Right lobe of liver (tissue), 4 donors: ENCODE data around the gene TMPRSS9.

Experiments
- CTCF ChIP-seq, 4 donors: fragments of 200-600 bp in 3 of 4; fragments of 450-650 bp in 1 of 4; IDR thresholded peaks; one replicate each; pipeline versions ENCODE4 v1.5.1 to v1.8.0; 2016 to 2022; ENCODE audit warnings: antibody characterized with exemption in 4 of 4, mild to moderate bottlenecking in 2 of 4
- POLR2A ChIP-seq: fragments of 450-650 bp; IDR thresholded peaks from one replicate; pipeline ENCODE4 v1.6.1; 2017; ENCODE audit warnings: antibody characterized with exemption, mild to moderate bottlenecking
- donor health status: DM: no; HTN: no; CAD: no.
- donor health status: DM: no; HTN: no; CAD: no.
- donor health status: DM: no; HTN: yes; CAD: no.

GRCh38 chr19:2312820-2313501, 47.1 kb upstream of the TMPRSS9 start:
- TF ChIP-seq CTCF (IDR thresholded peaks at IDR 0.05), result no peak
- no peak for TF ChIP-seq POLR2A
